HG02943 (cell line): Measurements from ENCODE around the gene FLNB.

Experiments used
- ATAC-seq: cut with Tn5 transposase; IDR thresholded peaks from one replicate; pipeline ENCODE4 v1.9.1; 2021; ENCODE audit warnings: mild to moderate bottlenecking, low read depth, moderate library complexity; ENCODE audit not compliant: unreplicated experiment

Gene FLNB

DNA sequence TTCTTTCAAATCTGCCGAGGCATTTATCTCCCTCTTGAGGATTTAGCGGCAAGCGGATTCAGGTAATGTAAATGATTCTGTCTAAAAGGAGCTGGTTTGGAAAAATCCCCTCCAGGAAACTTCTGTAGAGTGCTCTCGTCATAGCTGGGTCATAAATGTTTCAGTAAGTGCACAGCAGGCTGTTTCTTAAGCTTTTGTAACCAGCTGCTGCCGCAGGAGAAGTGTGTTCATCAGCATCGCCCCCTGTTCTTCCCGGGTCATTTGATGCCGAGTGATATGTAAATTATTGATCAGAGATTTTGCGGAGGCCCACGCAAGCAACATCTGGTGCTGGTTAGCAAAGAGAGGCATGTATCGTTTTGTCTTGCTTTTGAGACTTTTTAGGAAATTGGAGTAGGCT, 149.5 kb downstream of the FLNB start:
- ATAC-seq = no peak

DNA sequence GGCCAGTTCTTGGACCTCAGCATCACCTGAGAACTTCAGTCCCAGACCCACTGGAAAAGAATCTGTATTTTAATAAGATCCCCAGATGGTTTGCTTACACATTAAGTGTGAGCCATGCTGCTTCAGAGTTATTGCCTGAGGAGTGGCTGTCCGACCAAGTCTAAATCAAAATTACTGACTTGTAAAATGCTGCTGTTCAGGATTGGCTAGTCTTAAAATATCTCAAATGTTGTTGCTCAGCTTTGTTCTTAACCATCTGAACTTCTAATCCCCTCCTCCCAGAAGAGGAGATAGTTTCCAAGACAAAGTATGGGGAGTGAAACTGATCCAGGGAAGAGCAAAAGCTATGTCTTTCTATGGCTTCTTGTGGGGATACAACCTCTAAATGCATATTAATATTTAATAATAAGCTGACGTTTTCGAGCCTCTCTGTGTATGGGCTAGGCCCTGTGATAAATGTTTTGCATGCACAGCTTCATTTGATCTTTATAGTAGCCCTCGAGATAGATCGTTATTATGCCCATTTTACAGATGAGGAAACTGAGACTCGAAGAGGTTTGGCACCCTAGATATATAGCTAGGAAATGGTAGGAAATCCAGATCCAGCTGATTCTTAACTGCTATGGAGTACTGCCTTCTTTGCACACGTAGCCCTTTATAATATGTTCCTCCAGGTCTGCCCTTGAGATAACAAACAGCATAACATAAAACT, 150.4 kb downstream of the FLNB start:
- no peak for ATAC-seq

GRCh38 chr3:58160399-58160798, 152.2 kb downstream of the FLNB start:
- ATAC-seq = no peak

- ATAC-seq = no peak
Observed at GRCh38 chr3:58161435-58162398, 153.5 kb downstream of the FLNB start.

GRCh38 chr3:58163234-58163633, 155.0 kb downstream of the FLNB start:
- no peak for ATAC-seq

GRCh38 chr3:58164199-58164879, 156.1 kb downstream of the FLNB start:
- ATAC-seq = no peak

DNA sequence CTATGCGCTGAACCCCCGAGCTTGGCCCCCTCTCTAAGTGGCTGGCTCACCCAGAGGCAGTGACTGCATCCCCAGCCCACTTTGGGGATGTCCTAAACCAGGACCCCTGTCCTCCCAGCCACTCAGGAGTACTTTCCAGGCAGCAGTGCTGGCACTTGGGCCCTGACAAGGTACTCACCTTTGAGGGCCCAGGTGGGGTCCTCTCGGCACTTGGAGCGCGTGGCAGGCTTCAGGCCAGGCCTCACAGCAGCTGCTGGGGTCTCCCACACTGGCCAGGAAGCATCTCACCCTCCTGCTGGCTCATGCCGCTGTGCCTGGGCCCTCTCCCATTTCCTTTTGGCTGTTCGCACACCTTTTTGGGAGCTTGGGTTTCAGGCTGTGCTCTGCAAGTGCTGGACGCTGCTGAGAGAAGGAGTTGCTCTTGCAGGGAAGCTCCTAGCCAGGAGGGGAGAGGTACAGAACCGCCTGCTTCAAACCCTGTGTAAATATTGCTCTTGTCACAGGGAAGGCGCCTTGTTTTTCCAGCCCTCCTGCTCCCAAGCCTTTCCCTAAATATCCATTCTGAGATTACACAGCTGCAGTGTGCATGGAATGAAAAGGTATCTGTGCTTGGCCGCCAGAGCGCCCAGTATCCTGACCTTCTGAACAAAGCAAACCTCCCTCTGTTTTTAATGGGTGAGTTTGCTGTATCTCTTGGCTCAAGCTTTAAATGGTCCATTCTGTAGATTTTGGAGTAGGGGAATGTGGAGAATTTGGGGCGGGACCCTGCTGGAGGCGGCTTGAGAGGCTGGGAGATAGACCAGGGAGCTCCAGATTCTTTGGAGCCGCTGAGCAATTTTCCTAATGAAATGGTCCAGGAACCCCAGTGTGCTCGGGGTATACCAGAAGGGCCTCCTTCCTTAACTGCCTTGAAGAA, 156.9 kb downstream of the FLNB start:
- no peak for ATAC-seq

- ATAC-seq = no peak
Observed at GRCh38 chr3:58167431-58168351, 159.5 kb downstream of the FLNB start.

DNA sequence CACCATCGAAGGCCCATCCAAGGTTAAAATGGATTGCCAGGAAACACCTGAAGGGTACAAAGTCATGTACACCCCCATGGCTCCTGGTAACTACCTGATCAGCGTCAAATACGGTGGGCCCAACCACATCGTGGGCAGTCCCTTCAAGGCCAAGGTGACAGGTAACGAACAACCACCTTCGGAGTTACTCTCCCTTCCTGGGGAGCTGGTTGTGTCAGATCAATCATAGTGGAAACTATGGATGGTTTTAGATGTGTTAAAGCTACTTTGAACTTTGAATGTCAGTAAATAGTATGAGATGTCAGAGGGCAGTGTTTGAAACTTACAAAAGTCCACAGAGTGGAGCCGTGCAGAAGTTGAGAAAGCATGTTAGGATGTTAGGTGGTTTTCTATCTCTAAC, 160.3 kb downstream of the FLNB start:
- no peak for ATAC-seq

GRCh38 chr3:58169371-58169770, 161.1 kb downstream of the FLNB start:
- ATAC-seq = no peak

DNA sequence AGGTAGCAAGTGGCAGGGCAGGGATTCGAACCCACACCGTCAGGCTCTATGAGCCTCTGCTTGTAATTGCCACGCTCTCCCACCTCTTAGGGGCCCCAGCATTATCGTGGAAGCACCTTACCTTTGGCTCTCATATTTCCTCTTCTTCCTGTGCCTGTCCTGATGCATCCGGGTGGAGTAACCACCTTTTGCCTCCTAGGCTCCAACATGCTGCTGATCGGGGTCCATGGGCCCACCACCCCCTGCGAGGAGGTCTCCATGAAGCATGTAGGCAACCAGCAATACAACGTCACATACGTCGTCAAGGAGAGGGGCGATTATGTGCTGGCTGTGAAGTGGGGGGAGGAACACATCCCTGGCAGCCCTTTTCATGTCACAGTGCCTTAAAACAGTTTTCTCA, 162.2 kb downstream of the FLNB start:
- ATAC-seq = no peak

DNA sequence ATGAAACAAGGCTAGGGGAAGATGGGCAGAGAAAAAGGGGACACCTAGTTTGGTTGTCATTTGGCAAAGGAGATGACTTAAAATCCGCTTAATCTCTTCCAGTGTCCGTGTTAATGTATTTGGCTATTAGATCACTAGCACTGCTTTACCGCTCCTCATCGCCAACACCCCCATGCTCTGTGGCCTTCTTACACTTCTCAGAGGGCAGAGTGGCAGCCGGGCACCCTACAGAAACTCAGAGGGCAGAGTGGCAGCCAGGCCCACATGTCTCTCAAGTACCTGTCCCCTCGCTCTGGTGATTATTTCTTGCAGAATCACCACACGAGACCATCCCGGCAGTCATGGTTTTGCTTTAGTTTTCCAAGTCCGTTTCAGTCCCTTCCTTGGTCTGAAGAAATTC, 162.9 kb downstream of the FLNB start:
- no peak for ATAC-seq

DNA sequence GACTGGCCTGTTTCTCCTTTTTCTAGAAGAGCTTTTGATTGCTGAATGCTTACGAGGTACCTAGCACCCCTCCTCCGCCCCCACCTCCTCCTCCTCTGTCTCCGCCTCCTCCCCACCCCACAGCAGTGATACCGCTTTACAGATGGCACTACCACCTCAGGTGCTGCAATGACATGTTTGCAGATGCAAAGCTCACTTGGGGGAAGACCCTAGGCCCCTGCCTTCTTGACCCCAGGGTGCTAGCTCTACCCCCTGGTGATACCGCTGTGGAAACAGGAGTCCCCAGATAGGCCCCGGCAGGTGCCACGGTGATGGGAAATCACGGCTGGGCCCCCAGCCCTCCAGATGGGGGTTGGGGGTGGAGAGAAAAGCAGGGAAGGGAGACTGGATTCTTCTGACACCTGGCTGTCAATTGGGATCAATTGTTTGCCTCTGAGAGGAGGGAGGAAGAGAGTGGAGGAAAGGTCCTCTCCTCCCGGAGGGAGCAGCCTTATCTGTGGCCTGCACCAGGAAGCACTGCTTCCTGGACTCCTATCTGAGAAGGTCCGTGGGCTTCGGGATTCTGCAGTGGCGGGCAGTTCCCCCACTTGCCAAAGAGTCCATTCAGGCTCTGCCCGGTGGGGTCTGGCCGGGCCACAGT, 164.9 kb downstream of the FLNB start:
- no peak for ATAC-seq

GRCh38 chr3:58173669-58174398, 165.6 kb downstream of the FLNB start:
- no peak for ATAC-seq

DNA sequence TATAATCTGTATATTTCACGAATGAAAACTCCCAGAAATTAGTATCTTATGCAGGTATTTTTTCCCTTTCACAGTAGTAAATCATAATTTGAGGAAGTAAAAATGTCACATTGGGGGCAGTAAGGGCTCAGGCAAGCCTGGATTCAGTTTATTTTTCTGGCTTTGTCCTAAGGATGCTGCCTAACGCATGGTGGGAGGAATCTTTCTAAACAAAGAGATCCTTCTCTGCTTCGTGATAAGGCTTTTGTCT, 166.9 kb downstream of the FLNB start:
- ATAC-seq = no peak

GRCh38 chr3:58175437-58176184, 167.4 kb downstream of the FLNB start:
- no peak for ATAC-seq

GRCh38 chr3:58176185-58176530, 167.9 kb downstream of the FLNB start:
- no peak for ATAC-seq
